ENCODE results near the gene KIFC3.

DNA sequence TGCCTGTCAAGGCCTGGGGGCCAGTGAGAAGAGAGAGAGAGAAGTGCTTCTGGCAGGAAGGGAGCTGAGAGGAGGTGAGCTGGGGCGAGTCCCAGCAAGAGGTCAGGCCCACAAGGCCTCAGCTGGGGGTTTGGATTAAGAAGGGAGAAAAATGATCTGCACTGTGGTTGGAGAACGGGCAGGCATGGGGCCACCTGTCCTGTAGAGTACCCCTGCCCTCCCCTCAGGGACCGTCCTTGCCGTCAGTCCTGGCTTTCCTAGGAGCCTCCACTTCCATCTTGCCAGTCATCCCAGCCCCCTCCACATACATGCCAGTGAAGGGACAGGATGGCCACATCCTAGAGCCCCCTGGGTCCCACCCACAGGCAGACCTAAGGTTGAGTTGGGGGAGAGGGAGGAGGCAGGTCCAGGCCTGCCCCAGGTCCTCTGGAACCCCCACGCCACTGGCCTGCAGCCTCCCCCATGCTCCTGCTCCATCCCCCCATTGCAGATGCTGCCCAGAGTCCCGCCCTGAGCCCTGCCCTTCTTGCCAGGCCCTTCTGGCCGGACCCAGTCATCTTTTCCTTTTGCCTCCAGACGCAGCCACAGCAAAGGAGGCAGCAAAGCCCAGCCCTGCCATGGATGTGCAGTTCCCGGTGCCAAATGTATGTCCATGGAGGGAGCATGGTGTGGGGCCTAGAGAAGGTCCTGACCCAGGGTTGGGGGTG, 47.8 kb downstream of the KIFC3 start:
- TF ChIP-seq, protein P1, sequence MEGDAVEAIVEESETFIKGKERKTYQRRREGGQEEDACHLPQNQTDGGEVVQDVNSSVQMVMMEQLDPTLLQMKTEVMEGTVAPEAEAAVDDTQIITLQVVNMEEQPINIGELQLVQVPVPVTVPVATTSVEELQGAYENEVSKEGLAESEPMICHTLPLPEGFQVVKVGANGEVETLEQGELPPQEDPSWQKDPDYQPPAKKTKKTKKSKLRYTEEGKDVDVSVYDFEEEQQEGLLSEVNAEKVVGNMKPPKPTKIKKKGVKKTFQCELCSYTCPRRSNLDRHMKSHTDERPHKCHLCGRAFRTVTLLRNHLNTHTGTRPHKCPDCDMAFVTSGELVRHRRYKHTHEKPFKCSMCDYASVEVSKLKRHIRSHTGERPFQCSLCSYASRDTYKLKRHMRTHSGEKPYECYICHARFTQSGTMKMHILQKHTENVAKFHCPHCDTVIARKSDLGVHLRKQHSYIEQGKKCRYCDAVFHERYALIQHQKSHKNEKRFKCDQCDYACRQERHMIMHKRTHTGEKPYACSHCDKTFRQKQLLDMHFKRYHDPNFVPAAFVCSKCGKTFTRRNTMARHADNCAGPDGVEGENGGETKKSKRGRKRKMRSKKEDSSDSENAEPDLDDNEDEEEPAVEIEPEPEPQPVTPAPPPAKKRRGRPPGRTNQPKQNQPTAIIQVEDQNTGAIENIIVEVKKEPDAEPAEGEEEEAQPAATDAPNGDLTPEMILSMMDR (IDR thresholded peaks at IDR 0.05): no peak
- TF ChIP-seq POLR2AphosphoS5 (IDR thresholded peaks at IDR 0.05; ENCODE audit: insufficient read depth in 1 of 2, low read depth in 1 of 2): no peak
- no peak for TF ChIP-seq POLR2A (IDR thresholded peaks at IDR 0.05)

Data from vagina (tissue), 2 donors.